NOMO-1 treated with DMSO at 0.1 percent for 48 hours (cell line): Measurements from ENCODE around the gene RFTN2.
"Not testable (repeated sequence)": the region's sequence is repeated elsewhere in the genome, so short reads cannot be mapped to it uniquely, and the experiment has no call there.

Experiments used
- DNase-seq: peaks from one replicate; lab custom pipeline; 2025; ENCODE audit not compliant: unreplicated experiment; lab: John Stamatoyannopoulos, UW

The RFTN2 gene

GRCh38 chr2:197606180-197606579 is 69.2 kb downstream of the RFTN2 start:
- DNase-seq = no peak

- DNase-seq = no peak
Observed at GRCh38 chr2:197604117-197604860, 71.1 kb downstream of the RFTN2 start.

GRCh38 chr2:197601726-197602125 is 73.7 kb downstream of the RFTN2 start:
- DNase-seq = no peak

GRCh38 chr2:197600306-197600705 is 75.1 kb downstream of the RFTN2 start:
- DNase-seq = no peak

DNA sequence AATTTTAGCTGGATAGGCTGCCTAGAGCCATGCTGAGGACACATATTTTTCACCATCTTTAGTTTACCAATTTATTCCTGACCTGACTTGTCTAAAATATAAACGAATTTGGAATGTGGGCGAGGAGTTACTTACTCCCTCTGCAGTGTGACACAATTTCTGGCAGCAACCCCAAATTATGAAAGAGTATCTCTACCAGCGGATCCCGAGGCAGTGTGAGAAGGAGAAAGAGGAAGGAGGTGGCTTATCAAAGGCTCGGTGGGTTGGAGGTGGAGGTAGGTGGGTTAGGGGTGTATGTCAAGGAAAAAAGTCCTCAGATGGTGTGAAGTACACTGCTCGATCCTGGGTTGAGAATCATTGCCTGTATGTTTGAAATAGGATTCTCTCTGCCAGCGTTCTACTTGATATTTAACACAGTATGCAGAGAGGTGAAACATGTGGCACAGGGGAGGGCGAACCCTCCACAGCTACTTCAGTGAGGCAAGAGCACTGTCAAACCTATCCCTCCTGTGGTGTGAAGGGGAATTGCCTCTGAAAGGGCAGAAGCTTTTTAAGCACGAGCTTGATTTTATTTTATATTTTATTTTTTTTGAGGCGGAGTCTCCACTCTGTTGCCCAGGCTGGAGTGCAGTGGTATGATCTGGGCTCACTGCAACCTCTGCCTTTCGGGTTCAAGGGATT is 76.0 kb downstream of the RFTN2 start:
- DNase-seq = peak; percentile 46

GRCh38 chr2:197598450-197598849 is 76.9 kb downstream of the RFTN2 start:
- DNase-seq = no peak

GRCh38 chr2:197597166-197597565 is 78.2 kb downstream of the RFTN2 start:
- no peak for DNase-seq

DNA sequence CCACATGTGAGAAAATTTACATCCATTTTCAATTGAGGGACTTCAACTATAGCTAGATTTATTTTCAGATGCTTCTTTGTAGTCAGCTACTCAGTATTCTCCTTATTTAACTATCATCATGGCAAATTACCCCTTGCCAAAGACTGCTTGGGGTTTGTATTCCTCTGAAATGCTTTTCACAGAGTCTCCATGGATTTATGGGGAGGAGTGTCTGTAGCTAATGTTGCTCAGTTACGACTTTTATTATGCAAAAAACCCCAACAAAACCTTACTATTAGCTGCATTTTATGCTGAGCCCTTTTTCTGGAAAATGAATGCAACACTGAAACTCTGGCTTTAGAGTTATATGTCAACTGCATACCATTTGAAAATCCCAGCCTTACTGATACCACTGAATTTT is 78.6 kb downstream of the RFTN2 start:
- DNase-seq = no peak

GRCh38 chr2:197591339-197592072 is 83.9 kb downstream of the RFTN2 start:
- no peak for DNase-seq

GRCh38 chr2:197587255-197587654 is 88.1 kb downstream of the RFTN2 start:
- not testable (repeated sequence) for DNase-seq

DNA sequence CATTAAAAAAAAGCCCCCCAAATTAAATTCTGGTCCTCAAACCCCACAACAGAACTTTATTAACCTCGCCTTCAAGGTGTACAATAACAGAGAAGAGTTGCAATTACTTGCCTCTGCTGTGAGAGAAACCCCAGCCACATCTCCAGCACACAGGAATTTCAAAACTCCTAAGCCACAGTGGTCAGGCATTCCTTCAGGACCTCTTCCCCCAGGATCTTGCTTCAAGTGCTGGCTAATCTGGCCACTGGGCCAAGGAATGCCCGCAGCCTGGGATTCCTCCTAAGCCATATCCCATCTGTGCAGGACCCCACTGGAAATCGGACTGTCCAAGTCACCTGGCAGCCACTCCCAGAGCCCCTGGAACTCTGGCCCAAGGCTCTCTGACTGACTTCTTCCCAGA is 95.2 kb downstream of the RFTN2 start:
- not testable (repeated sequence) for DNase-seq

DNA sequence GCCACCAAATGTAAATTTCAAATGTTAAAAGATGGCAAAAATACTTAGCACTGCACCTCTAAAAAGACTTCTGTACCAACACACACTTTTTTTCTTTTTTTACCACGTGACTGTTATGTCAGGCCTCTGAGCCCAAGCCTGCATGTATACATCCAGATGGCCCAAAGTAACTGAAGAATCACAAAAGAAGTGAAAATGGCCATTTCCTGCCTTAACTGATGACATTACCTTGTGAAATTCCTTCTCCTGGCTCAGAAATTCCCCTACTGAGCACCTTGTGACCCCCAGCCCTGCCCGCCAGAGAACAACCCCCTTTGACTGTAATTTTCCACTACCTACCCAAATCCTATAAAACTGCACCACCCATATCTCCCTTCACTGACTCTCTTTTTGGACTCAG is 97.1 kb downstream of the RFTN2 start:
- not testable (repeated sequence) for DNase-seq

GRCh38 chr2:197577446-197577845 is 97.9 kb downstream of the RFTN2 start:
- DNase-seq = no peak

DNA sequence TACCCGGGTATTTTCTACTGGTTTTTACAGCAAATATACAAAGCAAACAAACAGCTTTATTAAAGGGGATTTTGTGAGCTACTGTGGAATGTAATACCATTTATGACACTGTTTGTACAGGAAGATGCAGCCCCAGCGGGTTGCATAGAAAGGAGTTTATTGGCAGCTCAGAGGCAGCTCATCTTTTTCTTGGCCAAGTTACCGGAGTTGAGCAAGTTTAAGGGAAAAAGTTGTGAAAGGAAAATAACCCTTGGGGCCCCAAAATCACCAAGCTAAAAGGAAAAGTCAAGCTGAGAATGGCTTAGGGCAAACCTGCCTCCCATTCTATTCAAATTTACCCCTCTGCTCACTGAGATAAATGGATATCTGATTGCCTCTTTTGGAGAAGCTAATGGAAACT is 98.8 kb downstream of the RFTN2 start:
- DNase-seq = no peak

DNA sequence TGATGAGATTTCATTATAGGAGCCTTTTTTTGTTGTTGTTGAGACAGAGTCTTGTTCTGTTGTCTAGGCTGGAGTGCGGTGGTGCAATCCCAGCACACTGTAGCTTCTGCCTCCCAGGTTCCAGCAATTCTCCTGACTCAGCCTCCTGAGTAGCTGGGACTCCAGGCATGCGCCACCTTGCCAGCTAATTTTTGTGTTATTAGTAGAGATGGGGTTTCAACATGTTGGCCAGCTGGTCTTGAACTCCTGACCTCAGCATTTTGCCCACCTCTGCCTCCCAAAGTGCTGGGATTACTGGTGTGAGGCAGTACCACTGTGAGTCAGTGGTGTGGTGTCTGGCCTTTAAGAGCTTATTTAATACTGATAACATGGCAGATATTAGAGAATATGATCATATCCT is 99.4 kb downstream of the RFTN2 start:
- no peak for DNase-seq

- DNase-seq = no peak
Observed at GRCh38 chr2:197573608-197574007, 101.8 kb downstream of the RFTN2 start.

- no peak for DNase-seq
Observed at GRCh38 chr2:197571627-197572271, 103.6 kb downstream of the RFTN2 start.

DNA sequence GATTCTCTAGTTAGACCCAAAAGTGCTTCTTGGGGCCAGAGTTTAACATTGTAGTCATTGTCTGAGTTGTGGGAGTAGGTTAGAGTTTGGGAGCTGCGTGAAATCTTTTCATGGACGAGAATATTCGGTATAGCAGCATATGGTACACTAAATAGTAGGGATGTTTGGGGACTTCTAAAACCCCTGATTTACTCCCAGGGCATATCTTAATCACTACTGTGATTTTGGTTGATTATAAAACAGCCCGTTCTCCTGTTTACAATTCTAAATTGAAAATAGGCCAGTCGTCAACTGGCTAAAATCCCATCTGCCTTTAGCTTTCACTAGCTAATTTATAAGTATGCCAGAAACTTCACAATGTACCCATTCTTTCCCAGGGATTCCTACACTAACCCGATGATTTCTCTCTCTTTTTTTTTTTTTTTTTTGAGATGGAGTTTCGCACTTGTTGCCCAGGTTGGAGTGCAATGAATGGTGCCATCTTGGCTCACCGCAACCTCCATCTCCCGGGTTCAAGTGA is 115.2 kb downstream of the RFTN2 start:
- DNase-seq = no peak

GRCh38 chr2:197559681-197560080 is 115.7 kb downstream of the RFTN2 start:
- no peak for DNase-seq

DNA sequence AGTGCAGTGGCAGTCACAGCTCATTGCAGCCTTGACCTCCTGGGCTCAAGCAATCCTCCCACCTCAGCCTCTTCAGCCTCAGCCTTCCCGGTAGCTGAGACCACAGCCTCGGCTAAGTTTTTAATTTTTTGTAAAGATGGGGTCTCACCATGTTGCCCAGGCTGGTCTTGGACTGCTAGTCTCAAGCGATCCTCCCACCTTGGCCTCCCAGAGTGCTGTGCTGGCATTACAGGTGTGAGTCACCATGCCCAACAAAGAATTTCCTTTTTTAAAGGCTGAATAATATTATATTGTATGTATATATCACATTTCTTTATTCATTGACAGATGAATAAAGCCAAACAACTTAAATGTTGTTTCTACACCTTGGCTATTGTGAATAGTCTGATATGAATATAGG is 117.0 kb downstream of the RFTN2 start:
- no peak for DNase-seq

GRCh38 chr2:197556456-197556855 is 118.9 kb downstream of the RFTN2 start:
- peak; percentile 10 for DNase-seq
